GM18873 (cell line): ENCODE results near the gene SEMA3A.

Experiments
- ATAC-seq: cut with Tn5 transposase; IDR thresholded peaks from one replicate; pipeline ENCODE4 v1.9.1; 2021; ENCODE audit warnings: mild to moderate bottlenecking, moderate library complexity, moderate number of reproducible peaks; ENCODE audit not compliant: unreplicated experiment, low FRiP score

Gene SEMA3A

GRCh38 chr7:83952236-83952635 is 242.4 kb downstream of the SEMA3A start:
- ATAC-seq, result no peak

- no peak for ATAC-seq
These were observed 247.3 kb downstream of the SEMA3A start for GRCh38 chr7:83947260-83947659.

DNA sequence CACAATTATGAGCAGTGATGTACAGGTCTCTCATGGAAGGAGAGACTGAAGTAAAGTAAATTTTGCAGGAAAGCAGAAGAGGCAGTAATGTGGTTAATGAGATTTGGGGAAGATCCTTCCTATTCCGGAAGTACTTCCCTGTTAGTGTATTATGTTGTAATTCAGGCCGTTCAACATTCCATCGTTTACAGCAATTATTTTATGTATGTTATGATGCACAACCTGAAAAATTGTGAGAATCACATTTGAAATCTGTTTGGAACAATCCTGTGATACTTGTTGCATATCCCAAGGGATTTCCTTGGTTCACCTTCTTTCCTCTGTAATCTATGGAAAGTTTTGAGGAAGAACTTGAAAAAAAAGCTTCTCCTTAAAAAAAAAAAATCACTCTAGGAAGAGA is 247.8 kb downstream of the SEMA3A start:
- no peak for ATAC-seq

DNA sequence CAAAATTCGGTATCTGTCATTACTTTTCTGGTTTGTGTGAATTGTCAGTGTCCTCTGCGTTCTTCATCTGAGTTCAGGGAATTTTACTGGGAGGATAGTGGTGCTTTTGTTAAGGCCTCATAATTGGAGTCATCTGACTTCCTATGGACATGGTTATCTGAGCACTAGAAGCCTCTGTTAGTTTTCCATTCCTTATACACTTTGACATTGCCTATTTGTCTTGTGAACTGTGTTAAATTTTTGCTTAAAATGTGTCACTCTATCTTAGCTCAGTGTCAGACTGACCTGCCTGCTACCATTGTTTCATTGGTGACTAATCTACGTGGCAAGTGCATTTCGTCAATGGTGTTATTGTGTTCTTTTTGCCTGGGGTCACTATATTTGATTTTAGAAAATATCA is 253.3 kb downstream of the SEMA3A start:
- no peak for ATAC-seq

- ATAC-seq, result no peak
These were observed 256.7 kb downstream of the SEMA3A start for GRCh38 chr7:83937930-83938329.

DNA sequence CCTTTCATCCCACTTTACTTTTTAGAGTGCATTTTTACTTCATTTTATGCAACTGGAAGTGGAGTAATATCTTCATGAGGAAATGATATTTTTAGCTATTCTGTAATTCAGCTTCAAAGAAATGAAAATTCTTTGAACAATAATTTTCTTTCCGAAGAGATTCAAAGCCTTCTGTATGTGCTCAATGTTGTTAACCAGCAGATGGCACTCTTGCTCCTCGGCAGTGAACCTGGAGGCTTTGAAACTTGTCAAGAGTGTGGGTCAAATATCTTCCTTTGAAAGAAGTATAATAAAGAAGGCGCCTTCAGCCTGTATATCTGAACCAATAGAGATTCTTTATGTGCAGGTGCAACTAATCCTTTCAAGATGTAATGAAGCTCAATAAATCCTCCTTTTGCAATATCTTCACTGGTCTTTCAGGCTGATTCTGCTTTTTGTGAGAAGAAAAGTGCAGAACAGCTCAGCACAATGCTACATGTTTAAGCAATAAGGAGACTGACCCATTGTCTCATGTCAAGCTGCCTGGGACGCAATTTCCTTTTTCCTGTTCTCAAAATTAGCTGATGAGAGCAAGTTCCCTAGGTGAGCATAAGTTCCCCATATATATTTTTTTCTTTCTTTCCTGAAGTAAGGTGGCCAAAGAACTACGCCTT is 258.4 kb downstream of the SEMA3A start:
- peak; percentile 61 for ATAC-seq

DNA sequence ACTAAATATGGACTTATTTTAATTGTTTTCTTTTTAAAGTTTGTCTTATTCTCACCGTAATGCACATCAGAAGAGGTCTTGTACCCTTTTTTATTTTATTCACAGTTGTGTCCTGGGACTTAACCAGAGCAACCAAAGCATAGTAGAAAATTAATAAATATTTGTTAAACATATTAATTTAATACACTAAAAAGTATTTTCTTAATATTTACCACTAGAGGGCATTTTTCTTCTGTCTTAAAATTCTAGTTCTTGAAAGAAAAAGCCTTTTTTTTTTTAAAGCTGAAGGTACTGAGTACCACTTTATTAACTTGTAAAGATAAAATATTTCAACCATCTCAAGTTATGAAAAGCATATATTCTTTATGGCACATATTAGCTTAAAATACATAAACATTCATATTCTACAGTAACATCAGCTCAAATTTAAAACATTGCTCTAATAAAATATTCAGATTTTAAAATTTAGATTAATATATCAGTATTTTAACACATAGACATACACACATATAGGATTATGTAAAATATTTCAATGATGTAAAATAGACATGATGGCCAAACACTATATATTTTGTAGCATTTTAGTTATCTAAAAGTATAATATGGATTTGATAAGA is 260.4 kb downstream of the SEMA3A start:
- no peak for ATAC-seq

GRCh38 chr7:83931968-83932367 is 262.6 kb downstream of the SEMA3A start:
- no peak for ATAC-seq

DNA sequence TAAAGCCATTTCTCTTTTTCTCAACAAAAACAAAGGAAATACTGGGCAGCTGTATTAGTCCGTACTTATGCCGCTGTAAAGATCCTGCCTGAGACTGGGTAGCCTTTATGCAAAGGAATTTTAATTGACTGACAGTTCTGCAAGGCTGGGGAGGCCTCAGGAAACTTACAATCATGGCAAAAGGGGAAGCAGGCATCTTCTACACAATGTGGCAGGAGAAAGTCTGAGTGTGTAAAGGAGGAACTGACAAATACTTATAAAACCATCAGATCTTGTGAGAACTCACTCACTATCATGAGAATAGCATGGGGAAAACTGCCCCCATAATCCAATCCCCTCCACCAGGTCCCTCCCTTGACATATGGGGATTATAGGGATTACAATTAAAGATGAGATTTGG is 264.3 kb downstream of the SEMA3A start:
- no peak for ATAC-seq

DNA sequence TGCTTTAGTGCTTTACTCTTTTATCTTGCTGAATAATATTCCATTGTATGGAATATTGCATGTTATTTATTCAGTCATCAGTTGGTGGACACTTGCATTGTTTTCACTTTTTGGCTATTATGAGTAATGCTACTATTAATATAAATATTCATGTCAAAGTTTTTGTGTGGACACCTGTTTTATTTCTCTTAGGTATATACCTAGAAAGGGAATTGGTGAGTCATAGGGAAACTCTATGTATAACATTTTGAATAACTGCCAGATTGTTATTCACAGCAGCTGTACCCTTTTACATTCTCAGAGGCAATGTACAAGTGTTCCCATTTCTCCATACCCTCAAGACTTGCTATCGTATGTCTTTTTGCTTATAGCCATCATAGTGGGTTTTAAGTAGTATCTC is 268.7 kb downstream of the SEMA3A start:
- ATAC-seq, result no peak

DNA sequence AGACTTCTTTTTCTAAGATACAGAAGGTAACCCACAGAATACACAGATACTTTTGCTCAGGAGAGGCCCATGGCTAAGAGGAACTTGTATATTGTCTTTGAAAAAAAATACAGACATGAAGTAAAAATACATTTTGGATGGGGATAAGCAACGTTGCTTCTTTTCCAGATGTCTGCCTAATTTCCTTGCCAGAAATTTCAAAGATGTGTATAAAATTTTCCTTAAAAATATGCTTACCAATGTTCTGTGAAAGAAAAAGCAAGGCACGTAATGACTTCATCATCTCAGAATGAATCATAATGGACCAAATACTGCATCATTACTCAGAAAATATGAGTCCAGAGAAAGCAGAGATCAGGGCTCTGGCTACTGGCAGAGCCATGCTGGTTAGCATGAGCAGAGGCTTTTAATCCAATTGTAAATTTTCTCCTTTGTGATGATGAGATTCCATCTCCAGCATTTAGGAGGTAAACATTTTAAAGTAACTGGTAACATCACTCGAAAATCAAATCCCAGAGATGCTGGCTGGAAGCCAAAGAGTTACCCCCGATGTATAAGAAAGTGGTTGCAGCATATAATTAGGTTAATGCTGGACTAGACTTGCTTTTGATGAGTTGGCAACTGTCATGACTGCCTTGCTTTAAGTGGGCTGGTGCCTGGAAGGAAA is 272.5 kb downstream of the SEMA3A start:
- ATAC-seq, result no peak

DNA sequence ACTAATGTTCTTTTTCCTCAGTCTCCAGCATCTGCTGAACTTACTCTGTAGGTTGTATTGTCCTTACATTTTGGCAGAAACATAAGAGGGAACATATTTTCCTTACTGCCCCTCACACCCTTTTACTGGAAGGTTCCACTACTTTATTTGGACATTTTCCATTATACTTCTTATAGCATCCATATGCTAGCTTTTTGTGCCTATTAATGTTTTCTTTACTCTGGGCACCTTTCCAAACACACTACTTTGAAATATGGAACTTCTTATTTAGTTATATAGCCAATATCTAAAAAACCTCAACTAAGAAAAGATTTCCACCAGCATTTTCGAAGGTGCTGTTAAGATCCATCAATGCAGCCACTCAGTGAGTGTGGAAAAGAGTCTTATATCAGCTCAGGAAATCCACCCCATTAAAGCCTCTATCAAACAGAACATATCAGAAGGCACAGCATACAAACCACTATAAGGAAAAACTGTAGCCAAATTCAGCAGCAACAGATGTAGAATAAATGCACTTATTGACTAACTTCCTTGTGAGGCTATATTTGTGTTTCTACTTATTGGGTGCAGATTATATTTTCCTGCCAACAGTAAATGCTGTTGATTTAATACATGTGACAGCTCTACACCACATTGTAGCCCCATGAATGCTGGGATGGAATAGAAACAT is 273.2 kb downstream of the SEMA3A start:
- no peak for ATAC-seq

DNA sequence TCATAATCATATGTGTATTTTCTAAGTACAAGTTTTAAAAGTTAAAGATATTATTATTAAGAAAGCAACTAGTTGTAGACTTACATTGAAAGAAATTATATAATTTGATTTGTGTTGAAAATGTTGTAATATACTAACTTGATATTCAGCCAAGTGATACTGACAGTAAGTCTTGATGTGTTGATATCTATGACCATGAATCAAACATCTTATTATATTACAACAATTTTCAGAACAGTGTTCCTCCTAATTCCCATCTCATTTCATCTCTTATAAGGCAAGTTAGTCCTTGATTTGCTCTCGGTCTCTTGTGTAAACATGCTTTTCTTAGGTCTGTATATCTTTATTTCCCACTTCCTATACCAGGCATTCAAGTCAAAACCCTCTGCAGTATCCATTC is 276.4 kb downstream of the SEMA3A start:
- no peak for ATAC-seq

DNA sequence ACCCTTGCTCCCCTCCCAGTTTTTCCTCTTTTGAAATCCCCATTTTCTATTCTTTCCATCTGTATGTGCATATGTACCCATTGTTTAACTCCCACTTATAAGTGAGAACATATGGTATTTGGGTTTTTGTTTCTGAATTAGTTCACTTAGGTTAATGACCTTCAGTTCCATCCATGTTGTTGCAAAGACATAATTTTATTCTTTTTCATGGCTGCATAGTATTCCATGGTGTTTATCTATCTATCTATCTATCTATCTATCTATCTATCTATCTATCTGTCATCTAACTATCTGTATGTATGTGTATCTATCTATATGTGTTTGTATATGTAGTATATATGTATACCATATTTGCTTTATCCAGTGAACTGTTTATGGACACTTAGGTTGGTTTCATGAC is 281.4 kb downstream of the SEMA3A start:
- no peak for ATAC-seq

DNA sequence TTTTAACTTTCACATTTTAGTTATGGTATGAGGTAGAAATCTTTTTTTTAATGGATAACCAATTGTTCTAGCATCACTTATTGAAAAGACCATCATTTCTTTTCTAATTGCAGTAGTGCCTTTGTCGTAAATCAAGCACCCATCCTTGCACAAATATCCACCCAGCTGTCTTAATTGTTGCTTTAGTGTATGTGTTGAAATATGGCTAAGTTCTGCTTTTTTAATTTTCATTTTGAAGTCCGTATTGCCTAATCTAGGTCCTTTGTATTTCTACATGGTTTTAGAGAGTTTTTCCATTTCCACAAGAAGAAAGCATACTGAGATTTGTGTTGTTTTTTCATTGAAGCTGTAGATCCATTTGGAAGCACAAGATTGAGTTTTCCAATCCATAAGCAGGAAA is 286.1 kb downstream of the SEMA3A start:
- no peak for ATAC-seq
